IMR-90 (cell line): ENCODE results near the gene PRR5.

Source experiments
- BHLHE40 ChIP-seq: fragments of 150-350 bp; IDR thresholded peaks from 2 replicates; pipeline ENCODE4 v1.6.1; 2016; ENCODE audit warnings: mild to moderate bottlenecking, low read depth, low read length
- CEBPB ChIP-seq: IDR thresholded peaks from 2 replicates; pipeline ENCODE4 v1.6.1; 2012; ENCODE audit warnings: low read depth, low read length, improper control_type of control experiment
- CHD1 ChIP-seq: IDR thresholded peaks from 2 replicates; pipeline ENCODE4 v1.6.1; 2012; ENCODE audit warnings: low read depth, low read length, improper control_type of control experiment
- CTCF ChIP-seq: conservative IDR thresholded peaks from 2 replicates; pipeline ENCODE4 v1.5.1; 2012; ENCODE audit warnings: mild to moderate bottlenecking, low read depth, low read length, improper control_type of control experiment
- FOS ChIP-seq: fragments of 150-350 bp; IDR thresholded peaks from 2 replicates; pipeline ENCODE4 v1.6.1; 2016; ENCODE audit warnings: low read depth, low read length
- MAFK ChIP-seq: IDR thresholded peaks from 2 replicates; pipeline ENCODE4 v1.6.1; 2012; ENCODE audit warnings: low read depth, low read length, improper control_type of control experiment
- MAZ ChIP-seq: IDR thresholded peaks from 2 replicates; pipeline ENCODE4 v1.6.1; 2012; ENCODE audit warnings: low read depth, mild to moderate bottlenecking, low read length, improper control_type of control experiment, moderate library complexity, borderline replicate concordance
- POLR2A ChIP-seq: IDR thresholded peaks from 2 replicates; pipeline ENCODE4 v1.6.1; 2012; ENCODE audit warnings: mild to moderate bottlenecking, low read depth, low read length
- RAD21 ChIP-seq: IDR thresholded peaks from 2 replicates; pipeline ENCODE4 v1.6.1; 2012; ENCODE audit warnings: low read length, improper control_type of control experiment
- RCOR1 ChIP-seq: IDR thresholded peaks from 2 replicates; pipeline ENCODE4 v1.6.1; 2012; ENCODE audit warnings: mild to moderate bottlenecking, low read length, improper control_type of control experiment; ENCODE audit not compliant: insufficient replicate concordance
- RFX5 ChIP-seq: IDR thresholded peaks from 2 replicates; pipeline ENCODE4 v1.8.0; 2012; ENCODE audit warnings: low read depth, mild to moderate bottlenecking, low read length, moderate library complexity
- SMC3 ChIP-seq: fragments of 150-350 bp; IDR thresholded peaks from 2 replicates; pipeline ENCODE4 v1.6.1; 2016; ENCODE audit warnings: low read depth, mild to moderate bottlenecking, antibody characterized with exemption, low read length, moderate library complexity

DNA sequence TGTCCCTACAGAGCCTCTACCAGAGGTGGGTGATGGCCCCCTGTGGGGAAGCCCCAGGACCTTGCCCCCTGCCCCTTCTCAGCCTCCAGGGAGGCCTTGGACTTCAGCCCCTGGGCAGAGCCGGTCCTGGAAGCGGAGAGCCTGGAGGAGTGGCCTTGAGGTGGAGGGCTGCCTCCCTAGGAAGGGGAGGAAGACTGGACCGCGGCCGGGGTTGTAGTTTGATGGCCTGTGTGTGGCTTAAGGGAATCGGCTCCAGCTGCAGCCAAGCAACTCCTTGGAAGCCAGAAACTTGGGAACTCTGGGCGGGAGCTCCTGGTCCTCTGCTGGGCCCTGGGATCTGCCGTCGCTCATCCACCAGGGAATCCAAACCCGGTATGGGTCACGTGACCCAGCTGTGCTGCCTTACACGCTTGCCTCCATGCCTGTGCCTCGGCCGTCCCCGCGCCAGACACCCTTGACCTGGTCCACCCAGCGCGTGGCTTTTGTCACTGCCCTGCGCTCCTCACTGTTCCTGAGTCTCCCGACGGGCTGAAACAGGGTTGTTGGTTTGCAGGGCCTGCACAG is 26.8 kb downstream of the PRR5 start:
- TF ChIP-seq CHD1 (no peak), MAZ (no peak), MAFK (no peak), POLR2A (no peak), RFX5 (no peak), CTCF (no peak), FOS (no peak), BHLHE40 (no peak), RAD21 (no peak), RCOR1 (no peak), SMC3 (no peak), CEBPB (no peak)
